NOMO-1 (cell line): ENCODE data around the gene TEX44.
"Not testable (repeated sequence)": the region's sequence is repeated elsewhere in the genome, so short reads cannot be mapped to it uniquely, and the experiment has no call there.

Source experiments
- DNase-seq, 2 experiments: peaks; one replicate each; lab custom pipeline; 2025; ENCODE audit not compliant: unreplicated experiment in 2 of 2; lab: John Stamatoyannopoulos, UW

TEX44 gene

GRCh38 chr2:231592636-231593145, at the start of gene TEX44:
TSS of gene TEX44 (plus strand) at chr2:231592864. CDS start at chr2:231592952, 88 bp downstream.
- DNase-seq = no peak

- peak; percentile 96 to 98 for DNase-seq
Measured at GRCh38 chr2:231545105-231545902, 47.4 kb upstream of the TEX44 start.

- no peak for DNase-seq
Measured at GRCh38 chr2:231546014-231546715, 46.5 kb upstream of the TEX44 start.

- no peak for DNase-seq
Measured at GRCh38 chr2:231547315-231548110, 45.2 kb upstream of the TEX44 start.

GRCh38 chr2:231548752-231549151, 43.9 kb upstream of the TEX44 start:
- no peak for DNase-seq

- no peak for DNase-seq
Measured at GRCh38 chr2:231549446-231550239, 43.0 kb upstream of the TEX44 start.

- DNase-seq = no peak
Measured at GRCh38 chr2:231552752-231553151, 39.9 kb upstream of the TEX44 start.

- DNase-seq = no peak
Measured at GRCh38 chr2:231554327-231554726, 38.3 kb upstream of the TEX44 start.

GRCh38 chr2:231554748-231555545, 37.7 kb upstream of the TEX44 start:
- DNase-seq = peak; percentile 36 to 42

- not testable (repeated sequence) for DNase-seq
Measured at GRCh38 chr2:231556496-231556895, 36.2 kb upstream of the TEX44 start.

- DNase-seq = no peak
Measured at GRCh38 chr2:231556981-231557380, 35.7 kb upstream of the TEX44 start.

GRCh38 chr2:231557571-231558217, 35.0 kb upstream of the TEX44 start:
- DNase-seq = peak; percentile 83 to 90

- DNase-seq = peak; percentile 22 to 56
Measured at GRCh38 chr2:231563378-231563961, 29.2 kb upstream of the TEX44 start.

GRCh38 chr2:231565887-231566594, 26.6 kb upstream of the TEX44 start:
- DNase-seq = no peak

GRCh38 chr2:231567159-231567558, 25.5 kb upstream of the TEX44 start:
- DNase-seq = no peak

GRCh38 chr2:231568098-231568784, 24.4 kb upstream of the TEX44 start:
- DNase-seq = no peak

GRCh38 chr2:231568785-231569435, 23.8 kb upstream of the TEX44 start:
- no peak for DNase-seq
